GM19372 (cell line): ENCODE measurements around the gene NXN.
"Not testable (repeated sequence)": the region's sequence is repeated elsewhere in the genome, so short reads cannot be mapped to it uniquely, and the experiment has no call there.

Source experiments
- ATAC-seq: cut with Tn5 transposase; IDR thresholded peaks from one replicate; pipeline ENCODE4 v1.9.1; 2021; ENCODE audit warnings: mild to moderate bottlenecking, low read depth, moderate library complexity; ENCODE audit not compliant: unreplicated experiment

The NXN gene

GRCh38 chr17:897970-898619 is 81.5 kb downstream of the NXN start:
- no peak for ATAC-seq

GRCh38 chr17:896953-897661 is 82.5 kb downstream of the NXN start:
- no peak for ATAC-seq

- ATAC-seq = no peak
Observed at GRCh38 chr17:896454-896853, 83.1 kb downstream of the NXN start.

- ATAC-seq = no peak
Observed at GRCh38 chr17:892958-893357, 86.6 kb downstream of the NXN start.

- ATAC-seq = no peak
Observed at GRCh38 chr17:888998-889441, 90.6 kb downstream of the NXN start.

- no peak for ATAC-seq
Observed at GRCh38 chr17:887551-888209, 91.9 kb downstream of the NXN start.

- no peak for ATAC-seq
Observed at GRCh38 chr17:885971-886571, 93.5 kb downstream of the NXN start.

DNA sequence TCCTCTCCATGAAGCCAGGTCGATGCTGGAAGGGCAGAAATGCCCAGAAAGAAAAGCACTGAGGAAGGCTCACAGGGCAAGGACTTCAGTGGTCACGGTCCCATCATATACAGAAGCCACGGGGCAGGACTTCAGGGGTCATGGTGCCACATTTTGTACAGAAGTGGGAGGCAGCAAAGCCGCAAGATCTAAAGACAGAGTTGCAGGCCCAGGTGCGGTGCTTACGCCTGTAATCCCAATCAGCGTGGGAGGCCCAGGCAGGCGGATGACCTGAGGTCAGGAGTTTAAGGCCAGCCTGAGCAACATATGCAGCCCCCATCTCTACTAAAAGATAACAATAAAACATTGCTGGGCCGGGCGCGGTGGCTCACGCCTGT is 96.0 kb downstream of the NXN start:
- ATAC-seq = no peak

GRCh38 chr17:882827-883585 is 96.6 kb downstream of the NXN start:
- no peak for ATAC-seq

DNA sequence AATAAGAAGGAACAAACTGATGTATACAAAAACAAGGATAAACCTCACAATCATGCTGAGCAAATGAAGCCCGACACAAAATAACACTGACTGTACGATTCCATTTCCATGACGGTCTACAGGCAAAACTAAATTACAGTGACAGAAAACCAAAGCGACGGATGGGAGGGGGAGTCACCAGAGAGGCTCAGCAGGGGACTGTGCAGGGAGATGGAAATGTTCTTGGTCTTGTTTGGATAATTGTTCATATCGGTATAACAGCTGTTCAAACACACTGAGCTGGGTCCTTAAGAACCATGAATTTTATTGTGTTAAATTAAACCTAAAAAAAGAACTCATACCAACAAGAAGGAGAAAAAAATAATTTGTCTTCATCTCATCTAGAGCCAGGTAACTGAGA is 97.8 kb downstream of the NXN start:
- no peak for ATAC-seq

GRCh38 chr17:880443-881269 is 98.9 kb downstream of the NXN start:
- no peak for ATAC-seq

GRCh38 chr17:879546-880442 is 99.8 kb downstream of the NXN start:
- no peak for ATAC-seq

DNA sequence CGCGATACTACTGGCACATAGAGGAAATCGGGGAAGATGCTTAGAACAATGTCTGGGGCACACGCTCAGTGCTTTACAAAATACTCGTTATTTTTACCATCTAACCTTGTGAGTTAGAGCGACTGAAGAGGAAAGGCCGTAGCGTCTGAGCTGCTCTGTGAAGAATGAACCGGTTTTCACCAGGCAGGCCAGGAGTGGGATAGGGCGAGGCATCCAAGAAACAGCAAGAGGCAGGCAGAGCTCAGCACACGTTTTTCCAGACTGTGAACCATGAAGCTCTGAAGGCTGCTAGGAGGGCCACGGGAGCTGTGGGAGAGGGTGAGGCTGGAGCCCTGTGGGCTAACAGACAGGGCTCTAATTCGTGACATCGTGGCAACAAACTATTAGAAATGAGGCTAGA is 101.9 kb downstream of the NXN start:
- ATAC-seq = no peak

GRCh38 chr17:876272-876671 is 103.3 kb downstream of the NXN start:
- ATAC-seq = no peak

GRCh38 chr17:874590-874989 is 105.0 kb downstream of the NXN start:
- not testable (repeated sequence) for ATAC-seq

- no peak for ATAC-seq
Observed at GRCh38 chr17:872855-873254, 106.7 kb downstream of the NXN start.

DNA sequence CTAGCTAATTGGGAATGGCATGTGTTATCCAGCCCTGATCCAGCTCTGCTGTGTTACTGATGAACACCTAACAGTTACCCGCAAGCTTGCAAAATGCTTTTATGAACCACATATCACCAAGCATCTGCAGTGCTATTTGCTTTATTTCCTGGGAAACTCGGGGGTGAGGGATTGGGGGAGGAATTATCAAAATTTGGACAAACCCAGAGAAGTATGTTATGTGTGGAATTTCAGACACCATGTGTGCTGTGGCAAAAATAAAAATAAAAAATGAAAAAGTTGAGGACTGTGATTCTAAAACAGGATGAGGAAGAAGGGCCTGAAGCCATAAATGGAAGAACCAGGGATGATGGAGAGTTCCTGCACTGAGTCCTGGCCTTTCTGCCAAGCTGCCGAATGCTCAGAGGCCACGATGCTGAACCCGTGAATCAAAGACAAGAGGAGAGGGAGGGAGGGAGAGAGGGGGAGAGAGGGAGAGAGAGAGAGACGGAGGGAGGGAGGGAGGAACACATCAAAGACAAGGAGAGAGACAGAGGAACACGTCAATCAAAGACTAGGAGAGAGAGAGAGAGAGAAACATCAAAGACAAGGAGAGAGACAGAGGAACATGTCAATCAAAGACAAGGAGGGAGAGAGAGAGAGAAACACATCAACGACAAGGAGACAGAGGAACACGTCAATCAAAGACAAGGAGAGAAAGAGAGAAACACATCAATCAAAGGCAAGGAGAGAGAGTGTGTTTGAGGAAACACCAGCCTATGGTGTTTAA is 107.6 kb downstream of the NXN start:
- no peak for ATAC-seq
